PC-9 (cell line): Measurements from ENCODE around the gene P2RX7.

Experiments
- EZH2 ChIP-seq: fragments of 200-600 bp; sonication (generic); IDR thresholded peaks from 2 replicates; pipeline ENCODE4 v1.8.0; 2017; ENCODE audit warnings: antibody characterized with exemption, low read depth
- TF ChIP-seq, protein P1 (sequence below): fragments of 200-600 bp; sonication (generic); conservative IDR thresholded peaks from 2 replicates; pipeline ENCODE4 v1.6.1; 2017; ENCODE audit warnings: mixed run types, antibody characterized with exemption, mild to moderate bottlenecking, moderate library complexity

DNA sequence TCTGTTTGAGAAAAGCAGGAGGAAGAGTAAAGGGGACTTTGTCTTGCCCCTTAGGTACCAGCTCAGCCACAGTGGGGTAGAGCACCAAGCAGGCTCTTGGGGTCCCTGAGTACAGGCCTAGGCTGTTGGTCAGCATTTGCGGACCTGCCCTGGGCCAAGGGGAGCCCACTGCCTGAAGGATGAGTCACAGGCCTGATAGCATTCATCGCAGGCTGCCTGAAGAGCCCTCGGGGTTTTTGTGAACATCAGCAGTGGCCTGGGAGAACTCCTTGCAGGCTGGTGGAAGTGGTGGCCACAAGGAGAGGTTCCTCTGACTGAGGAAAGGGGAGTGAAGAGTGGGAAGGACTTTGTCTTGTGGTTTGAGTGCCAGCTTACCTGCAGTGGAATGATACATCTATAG is 25.0 kb upstream of the P2RX7 start:
- TF ChIP-seq, protein P1, sequence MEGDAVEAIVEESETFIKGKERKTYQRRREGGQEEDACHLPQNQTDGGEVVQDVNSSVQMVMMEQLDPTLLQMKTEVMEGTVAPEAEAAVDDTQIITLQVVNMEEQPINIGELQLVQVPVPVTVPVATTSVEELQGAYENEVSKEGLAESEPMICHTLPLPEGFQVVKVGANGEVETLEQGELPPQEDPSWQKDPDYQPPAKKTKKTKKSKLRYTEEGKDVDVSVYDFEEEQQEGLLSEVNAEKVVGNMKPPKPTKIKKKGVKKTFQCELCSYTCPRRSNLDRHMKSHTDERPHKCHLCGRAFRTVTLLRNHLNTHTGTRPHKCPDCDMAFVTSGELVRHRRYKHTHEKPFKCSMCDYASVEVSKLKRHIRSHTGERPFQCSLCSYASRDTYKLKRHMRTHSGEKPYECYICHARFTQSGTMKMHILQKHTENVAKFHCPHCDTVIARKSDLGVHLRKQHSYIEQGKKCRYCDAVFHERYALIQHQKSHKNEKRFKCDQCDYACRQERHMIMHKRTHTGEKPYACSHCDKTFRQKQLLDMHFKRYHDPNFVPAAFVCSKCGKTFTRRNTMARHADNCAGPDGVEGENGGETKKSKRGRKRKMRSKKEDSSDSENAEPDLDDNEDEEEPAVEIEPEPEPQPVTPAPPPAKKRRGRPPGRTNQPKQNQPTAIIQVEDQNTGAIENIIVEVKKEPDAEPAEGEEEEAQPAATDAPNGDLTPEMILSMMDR: no peak
- TF ChIP-seq EZH2: no peak
